Suppressor macrophage (primary cell): ENCODE measurements around the gene FKBP2.

ENCODE experiments used
- DNase-seq, 4 experiments: peaks; one replicate each; pipeline ENCODE4 v3.0.0-alpha.2; 2020 to 2022

Gene FKBP2

DNA sequence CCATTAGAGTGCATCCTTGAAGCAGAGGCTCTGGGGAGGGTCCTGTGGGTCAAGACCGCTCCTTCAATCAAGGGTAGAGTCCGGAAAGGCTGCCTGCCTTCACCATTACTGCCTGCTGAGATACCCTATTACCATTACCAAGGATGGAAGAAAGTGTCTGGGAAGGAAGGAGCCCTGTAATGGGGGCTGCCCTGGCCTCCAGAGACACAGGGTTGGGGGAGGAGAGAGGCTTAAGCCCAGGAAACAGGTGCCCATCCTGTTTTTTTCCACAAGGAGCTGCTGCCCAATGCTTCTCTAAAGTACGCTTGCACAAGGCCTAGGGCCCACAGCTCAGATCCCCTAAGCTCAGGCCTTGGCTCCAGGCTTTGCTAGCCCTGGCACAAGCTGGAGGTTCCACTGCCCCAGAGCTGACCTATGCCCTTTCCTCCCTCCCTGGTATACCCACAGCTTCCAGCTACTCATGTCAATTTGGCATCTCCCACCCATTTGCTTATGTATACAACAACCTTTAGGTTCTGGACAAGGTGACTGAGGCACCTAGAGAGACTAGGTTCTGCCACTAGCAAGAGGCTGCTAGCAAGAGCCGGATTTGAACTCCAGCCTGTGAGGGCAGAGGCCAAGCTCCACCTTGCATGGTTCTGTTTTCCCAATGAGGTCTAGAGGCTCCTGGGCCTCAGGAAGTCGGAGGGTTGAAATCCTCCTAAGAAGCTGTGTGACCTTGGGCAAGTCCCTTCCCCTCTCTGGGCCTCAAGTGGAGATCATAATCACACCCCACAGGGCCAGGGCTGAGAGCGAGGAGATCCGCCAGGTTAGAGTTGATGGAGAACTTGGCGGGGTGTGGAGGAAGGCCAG lies 8.9 kb downstream of the FKBP2 start:
- DNase-seq: no peak

DNA sequence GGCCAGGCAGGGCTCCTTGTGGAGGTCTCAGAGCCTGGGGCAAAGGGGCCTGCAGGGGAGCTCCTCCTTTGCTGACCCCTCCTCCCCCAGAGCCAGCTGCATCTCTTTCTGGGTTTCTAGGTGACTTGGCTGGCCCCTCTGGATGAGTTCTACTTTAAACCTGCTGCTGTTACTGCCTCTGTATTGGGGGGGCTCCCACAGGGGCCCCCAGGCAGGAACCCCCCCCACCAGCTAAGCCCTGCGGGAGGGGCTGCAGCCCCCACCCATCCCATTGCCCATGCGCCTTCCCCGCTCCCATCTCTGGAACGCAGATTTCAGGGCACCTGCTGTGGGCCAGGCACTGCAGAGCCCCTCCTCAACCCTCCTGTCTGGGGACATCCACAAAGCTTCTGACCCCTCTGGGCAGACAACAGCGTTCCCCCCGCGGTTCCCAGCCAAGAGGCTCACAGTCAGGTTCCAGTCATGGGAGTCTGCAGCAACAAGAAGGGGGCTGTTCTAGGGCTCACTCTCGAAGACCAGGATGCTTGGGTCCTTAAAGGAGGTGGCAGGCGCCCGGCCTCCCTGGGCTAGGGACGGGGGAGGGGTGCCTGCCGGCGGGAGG lies 9.6 kb downstream of the FKBP2 start:
- no peak for DNase-seq

DNA sequence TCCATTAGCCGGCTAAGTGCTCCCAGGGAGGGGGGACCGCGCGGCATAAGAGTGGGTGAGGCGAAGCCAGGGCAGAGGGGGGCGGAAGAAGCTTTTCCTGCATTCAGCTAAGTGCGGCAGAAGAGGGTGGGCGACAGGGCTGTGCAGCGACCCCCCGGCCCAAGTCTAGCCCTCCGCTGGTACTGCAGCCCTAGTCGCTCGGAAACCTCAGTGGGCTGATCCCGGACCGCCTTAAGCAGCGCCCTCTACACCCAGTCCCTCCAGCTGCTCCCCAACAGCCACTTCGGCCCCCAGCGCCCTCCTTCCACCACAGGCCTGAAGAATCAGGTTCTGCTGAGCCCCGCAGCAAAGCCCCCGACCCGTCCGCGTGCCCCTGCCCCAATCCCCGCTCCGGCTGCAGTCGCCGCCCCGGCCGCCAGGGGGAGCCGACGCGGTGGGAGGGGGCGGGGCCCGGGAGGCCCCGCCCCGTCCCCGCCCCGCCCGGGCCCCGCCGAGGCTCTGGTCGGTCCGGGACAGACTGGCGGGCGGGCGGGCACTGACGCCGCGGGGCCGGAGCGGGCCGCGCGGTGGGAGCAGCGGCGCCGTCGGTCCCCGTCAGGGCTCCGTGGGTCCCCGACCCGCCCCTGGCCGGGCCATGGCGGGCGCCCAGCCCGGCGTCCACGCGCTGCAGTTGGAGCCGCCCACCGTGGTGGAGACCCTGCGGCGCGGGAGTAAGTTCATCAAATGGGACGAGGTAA lies 10.3 kb downstream of the FKBP2 start, which contains the start of gene PLCB3:
Gene PLCB3, plus strand, starts transcription at position 515 of the 737 bp plus-strand sequence. Its CDS starts 120 bp downstream, at position 635.
- DNase-seq: peak; percentile 71 to 91 (median 88)

DNA sequence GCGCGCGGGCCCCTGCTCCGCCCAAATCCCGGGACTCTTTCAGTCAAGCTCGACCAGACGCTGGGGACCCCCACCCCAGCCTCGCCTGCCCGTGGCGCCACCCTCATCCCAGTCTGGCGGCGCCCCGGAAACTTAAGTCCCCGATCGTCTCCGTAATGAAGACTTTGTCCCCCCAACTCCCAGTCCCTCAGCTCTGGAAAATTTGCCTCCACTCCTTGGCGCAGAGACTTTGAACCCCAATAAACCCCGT lies 10.8 kb downstream of the FKBP2 start:
- no peak for DNase-seq

DNA sequence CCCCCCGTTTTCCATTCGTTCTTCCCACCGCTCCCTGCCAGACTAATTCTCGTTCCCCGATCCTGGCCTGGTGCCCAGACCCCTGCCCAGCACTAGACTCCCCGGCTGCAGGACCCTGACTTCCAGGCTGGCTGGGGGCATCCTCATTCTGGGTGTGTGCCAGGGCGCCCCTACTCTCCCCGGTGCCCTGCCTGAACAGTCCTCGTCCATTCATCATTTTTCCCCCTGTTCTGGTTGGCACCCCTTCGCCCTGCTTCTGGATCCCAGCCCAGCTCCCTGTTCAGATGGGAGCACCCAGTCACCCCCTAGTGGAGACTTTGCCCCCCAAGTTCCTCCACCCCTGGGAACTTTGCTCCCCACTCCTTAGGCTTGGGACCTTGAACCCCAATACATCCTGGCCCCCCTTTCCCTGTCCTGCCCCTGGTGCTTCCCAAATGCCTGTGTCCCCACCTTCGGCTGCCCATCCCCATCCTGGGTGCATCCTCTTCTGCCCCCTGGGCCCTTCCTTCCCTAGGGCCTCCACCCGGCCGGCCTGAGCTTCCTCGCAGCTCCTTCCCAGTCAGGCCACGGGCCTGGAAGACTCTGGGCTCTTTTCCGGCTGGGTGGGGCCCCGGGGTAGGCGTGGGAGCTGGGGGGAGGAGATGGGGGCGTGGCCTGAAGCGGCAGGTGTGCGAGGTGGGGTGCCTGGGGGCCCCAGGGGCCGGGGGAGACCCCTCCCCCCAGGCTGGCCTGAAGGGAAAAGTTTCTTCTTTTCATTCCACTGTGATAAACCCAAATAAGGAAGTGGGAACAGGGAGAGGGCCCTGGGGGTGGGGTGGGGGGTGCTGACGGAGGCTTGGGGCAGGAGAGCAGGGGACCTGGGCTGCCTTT lies 11.3 kb downstream of the FKBP2 start:
- DNase-seq: peak; percentile 60 to 85 (median 68)

DNA sequence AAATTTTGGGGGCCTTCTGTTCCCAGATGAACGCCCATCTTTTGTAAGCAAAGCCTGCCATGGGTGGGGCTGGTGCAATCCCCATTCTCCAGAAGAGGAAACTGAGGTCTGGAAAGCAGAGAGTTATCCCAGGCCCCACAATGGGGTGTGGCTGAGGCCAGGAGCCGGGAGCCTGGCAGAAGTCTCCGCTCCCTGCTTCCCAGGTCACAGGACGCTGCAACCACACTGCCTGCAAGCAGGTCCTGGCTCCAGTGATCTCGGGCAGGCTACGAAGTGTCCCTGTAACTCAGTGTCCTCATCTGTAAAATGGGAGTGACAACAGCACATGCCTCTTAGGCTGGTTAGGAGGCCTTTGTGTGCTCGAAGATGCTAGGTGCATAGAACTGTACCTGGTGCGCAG lies 12.1 kb downstream of the FKBP2 start:
- no peak for DNase-seq

DNA sequence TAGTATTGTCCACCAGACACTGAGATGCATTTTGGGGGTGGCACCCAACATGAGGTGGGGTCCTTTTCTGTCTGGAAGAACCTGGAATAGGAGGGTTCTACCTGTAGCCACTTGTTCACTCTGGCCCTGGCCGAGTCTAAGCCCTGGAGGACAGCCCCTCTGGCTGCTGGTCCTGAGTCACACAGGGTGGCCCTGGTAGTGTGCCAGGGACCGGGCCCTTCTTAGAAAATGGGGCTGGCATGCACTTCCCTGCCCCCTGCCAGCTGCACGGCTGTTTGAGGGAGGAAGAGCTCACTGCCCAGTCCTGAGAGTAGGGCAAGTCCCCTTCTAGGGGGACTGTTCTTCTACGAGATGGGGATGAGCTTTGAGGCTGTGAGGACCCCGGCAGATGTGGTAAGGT lies 12.6 kb downstream of the FKBP2 start:
- DNase-seq: no peak

DNA sequence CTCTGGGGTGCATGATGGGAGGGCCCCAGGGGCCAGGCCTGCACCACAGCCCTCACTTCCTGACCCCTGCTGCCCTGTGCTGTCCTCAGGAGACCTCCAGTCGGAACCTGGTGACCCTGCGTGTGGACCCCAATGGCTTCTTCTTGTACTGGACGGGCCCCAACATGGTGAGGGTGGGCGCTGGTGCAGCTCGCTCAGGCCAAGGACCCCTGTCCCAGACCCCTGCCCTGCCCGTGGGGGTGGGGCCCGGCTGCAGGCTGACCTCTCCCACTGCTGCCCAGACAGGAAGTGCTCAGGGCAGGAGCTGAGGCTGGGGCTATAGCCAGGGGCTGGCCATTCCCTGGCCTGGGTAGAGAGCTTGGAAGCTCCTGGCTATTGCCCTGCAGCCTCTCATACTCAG lies 13.4 kb downstream of the FKBP2 start:
- DNase-seq: no peak

DNA sequence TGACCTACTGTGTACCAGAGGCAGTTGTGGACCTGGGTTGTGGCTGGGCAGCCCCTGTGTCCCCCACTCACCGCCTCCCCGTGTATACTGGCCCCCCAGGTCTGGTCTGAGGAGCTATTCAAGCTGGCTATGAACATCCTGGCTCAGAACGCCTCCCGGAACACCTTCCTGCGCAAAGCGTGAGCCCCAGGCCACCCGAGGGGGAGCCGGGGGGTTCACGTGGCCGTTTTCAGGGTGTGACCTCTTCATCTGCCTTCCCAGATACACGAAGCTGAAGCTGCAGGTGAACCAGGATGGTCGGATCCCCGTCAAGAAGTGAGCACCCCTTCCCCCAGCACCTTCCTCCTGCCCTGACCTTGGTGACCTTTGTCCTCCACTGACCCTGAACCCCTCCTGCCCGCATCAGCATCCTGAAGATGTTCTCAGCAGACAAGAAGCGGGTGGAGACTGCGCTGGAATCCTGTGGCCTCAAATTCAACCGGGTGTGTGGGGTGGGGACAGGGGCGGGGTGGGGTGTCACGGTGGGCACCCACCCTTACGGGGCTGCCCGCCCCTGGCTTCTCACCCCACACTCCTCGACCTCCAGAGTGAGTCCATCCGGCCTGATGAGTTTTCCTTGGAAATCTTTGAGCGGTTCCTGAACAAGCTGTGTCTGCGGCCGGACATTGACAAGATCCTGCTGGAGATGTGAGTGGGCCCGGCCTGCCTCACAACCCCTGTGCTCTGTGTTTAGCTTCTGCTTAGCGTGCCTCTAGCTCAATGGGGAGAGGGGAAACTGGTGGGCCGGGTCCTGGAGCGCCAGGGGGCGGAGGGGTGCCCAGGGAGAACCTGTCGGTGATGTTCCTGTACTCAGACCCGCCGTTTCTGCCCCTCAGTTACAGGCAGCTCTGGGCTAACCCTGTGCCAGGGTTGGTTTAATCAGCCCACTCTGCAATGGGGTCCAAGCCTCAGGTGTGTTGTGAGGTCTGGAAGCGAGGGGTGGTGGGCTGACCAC lies 14.5 kb downstream of the FKBP2 start:
- no peak for DNase-seq

DNA sequence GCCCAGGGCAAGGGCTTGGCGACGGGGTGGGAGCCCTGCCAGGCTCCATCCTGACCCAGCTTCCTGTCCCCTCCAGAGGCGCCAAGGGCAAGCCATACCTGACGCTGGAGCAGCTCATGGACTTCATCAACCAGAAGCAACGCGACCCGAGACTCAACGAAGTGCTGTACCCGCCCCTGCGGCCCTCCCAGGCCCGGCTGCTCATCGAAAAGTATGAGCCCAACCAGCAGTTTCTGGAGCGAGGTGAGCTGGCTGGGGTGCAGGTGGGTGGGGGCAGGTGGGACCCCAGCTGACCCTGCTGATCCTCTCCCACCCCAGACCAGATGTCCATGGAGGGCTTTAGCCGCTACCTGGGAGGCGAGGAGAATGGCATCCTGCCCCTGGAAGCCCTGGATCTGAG lies 15.4 kb downstream of the FKBP2 start:
- no peak for DNase-seq

DNA sequence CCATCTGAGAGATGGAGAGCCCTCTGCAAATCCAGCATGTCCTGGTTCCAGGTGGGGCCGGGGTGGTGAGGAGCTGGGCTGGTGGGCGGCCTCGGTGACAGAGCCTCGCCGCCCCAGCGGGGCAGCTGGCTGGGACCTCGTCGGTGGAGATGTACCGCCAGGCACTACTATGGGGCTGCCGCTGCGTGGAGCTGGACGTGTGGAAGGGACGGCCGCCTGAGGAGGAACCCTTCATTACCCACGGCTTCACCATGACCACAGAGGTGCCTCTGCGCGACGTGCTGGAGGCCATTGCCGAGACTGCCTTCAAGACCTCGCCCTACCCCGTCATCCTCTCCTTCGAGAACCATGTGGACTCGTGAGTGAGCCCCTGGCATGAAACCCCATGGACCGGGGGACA lies 17.5 kb downstream of the FKBP2 start:
- DNase-seq: no peak

DNA sequence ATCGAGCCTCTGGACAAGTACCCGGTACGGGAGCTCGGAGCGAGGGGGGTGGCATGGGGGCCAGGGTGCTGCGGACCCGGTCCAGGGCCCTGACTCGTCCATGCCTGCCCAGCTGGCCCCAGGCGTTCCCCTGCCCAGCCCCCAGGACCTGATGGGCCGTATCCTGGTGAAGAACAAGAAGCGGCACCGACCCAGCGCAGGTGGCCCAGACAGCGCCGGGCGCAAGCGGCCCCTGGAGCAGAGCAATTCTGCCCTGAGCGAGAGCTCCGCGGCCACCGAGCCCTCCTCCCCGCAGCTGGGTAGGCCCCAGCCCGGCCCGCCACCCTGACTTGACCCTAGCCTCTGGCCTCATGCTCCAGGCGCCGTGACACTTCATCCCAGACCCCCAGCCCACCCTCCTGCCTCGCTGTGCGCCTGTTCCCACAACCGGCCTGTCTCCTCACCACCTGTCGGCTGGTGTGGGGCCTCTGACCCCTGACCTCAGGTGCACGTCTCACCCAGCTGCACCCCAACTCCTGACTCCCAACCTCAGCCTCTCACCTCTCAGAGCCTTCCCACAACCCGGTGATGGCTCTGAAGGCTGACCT lies 18.1 kb downstream of the FKBP2 start:
- no peak for DNase-seq

DNA sequence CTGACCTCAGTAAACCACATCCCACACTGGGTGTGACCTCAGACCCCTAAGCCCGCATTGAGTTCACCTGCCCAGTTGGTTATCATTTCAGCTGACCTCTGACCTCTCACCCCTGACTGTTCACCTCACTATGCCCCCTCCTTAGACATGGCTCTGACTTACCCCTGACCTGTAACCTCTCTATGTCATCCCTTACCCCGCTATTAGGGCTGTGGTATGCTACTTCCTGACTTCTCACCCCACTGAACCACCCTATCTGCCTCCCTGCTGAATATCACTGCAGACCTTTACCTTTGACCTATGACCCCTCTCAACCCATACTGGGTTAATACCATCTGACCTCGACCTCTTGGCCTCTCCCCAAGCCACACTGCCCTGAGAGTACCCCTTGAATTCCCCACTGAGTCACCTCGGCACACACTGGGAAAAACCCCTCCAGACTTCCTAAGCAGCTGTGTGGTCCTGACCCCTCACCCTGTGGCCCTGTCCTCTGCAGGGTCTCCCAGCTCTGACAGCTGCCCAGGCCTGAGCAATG lies 18.7 kb downstream of the FKBP2 start:
- DNase-seq: no peak

DNA sequence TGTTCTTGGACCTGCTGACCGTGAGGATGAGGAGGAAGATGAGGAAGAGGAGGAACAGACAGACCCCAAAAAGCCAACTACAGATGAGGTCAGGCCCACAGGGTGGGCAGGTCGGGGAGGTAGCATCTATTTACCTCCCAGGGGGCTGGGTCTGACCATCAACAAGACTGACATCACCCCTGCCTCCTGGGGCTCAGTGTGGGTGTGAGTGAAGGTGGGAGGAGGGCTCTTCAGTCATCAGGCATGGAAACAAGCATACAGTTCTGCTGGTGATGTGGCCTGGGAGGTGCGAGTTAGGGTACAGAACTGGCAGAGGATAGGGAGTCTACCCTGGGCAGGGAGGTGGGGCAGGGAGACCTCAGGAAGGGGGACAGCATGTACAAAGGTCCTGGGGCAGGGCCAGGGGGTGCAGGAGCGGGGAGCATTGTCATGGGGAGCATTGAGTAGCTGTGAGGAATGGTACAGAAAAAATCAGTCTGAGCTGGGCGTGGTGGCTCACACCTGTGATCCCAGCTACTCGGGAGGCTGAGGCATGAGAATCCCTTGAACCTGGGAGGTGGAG lies 19.3 kb downstream of the FKBP2 start:
- DNase-seq: peak in 2 of 4 experiments; percentile 31 to 38

DNA sequence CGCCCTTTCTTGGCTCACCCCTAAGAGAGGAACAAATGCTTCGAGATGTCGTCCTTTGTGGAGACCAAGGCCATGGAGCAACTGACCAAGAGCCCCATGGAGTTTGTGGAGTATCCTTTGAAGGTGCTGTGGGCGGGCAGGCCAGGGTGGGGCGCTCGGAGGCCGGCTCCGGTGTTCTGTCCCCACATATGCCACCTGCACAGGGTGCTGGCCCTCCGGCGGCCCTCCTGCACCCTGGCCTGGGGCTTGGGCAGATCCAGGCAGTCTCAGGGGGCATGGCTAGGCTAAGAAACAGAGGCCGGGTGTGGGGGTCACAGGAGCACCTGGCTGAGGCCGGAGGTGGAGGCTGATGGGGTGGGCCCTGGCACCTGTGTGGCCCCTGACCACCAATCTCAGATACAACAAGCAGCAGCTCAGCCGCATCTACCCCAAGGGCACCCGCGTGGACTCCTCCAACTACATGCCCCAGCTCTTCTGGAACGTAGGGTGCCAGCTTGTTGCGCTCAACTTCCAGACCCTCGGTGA lies 20.7 kb downstream of the FKBP2 start:
- DNase-seq: no peak

DNA sequence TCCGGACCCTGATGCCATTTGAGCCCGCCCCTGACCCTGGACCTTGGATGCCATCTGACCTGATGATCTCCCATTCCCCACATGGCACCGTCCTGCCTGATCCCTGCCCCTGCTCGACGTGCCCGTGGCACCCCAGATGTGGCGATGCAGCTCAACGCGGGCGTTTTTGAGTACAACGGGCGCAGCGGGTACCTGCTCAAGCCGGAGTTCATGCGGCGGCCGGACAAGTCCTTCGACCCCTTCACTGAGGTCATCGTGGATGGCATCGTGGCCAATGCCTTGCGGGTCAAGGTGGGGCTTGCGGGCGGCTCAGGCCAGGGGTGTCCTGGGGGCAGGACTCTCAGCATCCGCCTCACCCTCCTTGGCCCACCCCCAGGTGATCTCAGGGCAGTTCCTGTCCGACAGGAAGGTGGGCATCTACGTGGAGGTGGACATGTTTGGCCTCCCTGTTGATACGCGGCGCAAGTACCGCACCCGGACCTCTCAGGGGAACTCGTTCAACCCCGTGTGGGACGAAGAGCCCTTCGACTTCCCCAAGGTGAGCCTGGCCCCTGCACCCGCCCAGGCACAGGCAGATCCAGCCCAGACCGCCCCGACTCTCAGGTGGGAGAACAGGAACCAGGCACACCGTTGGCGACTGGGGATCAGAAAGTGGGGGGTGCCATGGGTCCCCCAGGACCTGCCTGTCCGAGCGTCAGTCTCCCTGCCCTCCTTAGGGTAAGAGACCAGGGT lies 21.5 kb downstream of the FKBP2 start:
- DNase-seq: no peak

DNA sequence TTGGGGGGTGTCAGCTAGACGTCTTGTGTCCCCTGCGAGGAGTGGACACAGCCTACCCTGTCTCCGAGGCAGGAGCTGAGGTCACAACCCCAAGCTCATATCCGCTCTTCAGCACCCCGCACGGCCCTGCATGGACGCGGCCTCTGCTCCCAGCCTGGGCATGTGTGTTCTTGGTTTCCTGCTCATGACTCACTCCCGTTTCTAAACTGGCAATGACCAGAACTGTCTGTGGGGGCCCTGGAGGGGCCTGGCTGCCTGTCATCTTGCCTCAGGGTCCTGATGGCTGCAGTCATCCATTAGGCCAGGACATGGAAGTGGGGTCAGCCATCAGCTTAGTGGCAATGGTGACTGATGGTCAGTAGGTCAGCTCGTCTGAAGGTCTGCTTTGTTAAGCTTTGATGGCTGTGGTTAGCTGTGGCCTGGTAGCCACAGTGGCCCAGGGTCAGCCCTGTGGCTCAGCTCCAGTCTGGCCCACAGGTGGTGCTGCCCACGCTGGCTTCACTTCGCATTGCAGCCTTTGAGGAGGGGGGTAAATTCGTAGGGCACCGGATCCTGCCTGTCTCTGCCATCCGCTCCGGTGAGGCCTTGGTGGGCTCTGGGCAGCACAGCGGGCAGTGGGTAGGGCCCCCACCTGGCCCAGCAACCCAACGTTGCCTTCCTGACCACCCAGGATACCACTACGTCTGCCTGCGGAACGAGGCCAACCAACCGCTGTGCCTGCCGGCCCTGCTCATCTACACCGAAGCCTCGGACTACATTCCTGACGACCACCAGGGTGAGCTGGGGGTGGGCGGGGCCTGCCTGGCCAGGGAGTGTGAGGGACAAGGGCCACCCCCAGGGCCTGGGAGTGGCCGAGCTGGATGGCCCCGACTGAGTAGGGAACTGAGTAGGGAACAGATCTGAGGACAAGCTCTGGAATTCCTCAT lies 22.4 kb downstream of the FKBP2 start:
- no peak for DNase-seq

DNA sequence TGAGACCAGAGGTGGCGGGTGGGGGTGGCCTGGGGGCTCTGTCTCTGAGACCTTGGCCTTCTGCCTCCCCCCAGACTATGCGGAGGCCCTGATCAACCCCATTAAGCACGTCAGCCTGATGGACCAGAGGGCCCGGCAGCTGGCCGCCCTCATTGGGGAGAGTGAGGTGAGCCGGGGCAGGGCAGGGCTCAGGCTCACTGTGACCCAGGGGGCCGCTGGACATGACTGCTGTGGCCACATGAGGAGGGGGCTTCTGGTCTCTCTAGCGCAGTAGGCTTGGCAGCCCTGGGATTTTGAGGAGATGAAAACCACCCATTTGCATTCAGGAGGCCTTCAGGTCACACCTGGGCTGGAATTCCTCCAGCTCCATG lies 23.0 kb downstream of the FKBP2 start:
- DNase-seq: no peak
